Measurements from ENCODE around the gene MARVELD2. TPM values are rescaled to one million over a fixed set of nuclear protein-coding genes. Genes with fewer than 3 reads are reported as not detected.

Gene MARVELD2
- total and polyA plus RNA-seq, 2 of the 13 experiments (the other 11 are each of a cell fraction or from before 2014, with no cell fraction given), result 11.1 to 15.4 TPM

- TF ChIP-seq ZNF280D (CRISPR knock-in tag; IDR thresholded peaks at IDR 0.05) (no peak), HOXD1 (CRISPR knock-in tag; IDR thresholded peaks at IDR 0.05) (0 out of 2 replicates have a peak, but pooled peaks have one; percentile 12), MXD4 (CRISPR knock-in tag; IDR thresholded peaks at IDR 0.05) (peak; percentile 89), SALL2 (CRISPR knock-in tag; IDR thresholded peaks at IDR 0.05) (peak; percentile 84; the same call in 1 of the 2 replicates), ZNF614 (CRISPR knock-in tag; IDR thresholded peaks at IDR 0.05; ENCODE audit: borderline replicate concordance) (peak; percentile 74; the same call in 1 of the 2 replicates), NFYB (CRISPR knock-in tag; IDR thresholded peaks at IDR 0.05) (peak; percentile 13; the same call in 1 of the 2 replicates), NR2F2 (IDR thresholded peaks at IDR 0.05; ENCODE audit: borderline replicate concordance, low read depth) (no peak), DNMT1 (CRISPR knock-in tag; IDR thresholded peaks at IDR 0.05) (peak; percentile 57; the same call in 1 of the 2 replicates), HOXA9 (CRISPR knock-in tag; IDR thresholded peaks at IDR 0.05; ENCODE audit: borderline replicate concordance) (no peak), SOX13 (IDR thresholded peaks at IDR 0.05) (no peak), SOX13 (CRISPR knock-in tag; conservative IDR thresholded peaks at IDR 0.05 in 1 of 2, IDR thresholded peaks at IDR 0.05 in 1 of 2) (0 out of 4 replicates have a peak, but pooled peaks of 1 of the 2 experiments have one; percentile 49)
- TF ChIP-seq, protein P1, sequence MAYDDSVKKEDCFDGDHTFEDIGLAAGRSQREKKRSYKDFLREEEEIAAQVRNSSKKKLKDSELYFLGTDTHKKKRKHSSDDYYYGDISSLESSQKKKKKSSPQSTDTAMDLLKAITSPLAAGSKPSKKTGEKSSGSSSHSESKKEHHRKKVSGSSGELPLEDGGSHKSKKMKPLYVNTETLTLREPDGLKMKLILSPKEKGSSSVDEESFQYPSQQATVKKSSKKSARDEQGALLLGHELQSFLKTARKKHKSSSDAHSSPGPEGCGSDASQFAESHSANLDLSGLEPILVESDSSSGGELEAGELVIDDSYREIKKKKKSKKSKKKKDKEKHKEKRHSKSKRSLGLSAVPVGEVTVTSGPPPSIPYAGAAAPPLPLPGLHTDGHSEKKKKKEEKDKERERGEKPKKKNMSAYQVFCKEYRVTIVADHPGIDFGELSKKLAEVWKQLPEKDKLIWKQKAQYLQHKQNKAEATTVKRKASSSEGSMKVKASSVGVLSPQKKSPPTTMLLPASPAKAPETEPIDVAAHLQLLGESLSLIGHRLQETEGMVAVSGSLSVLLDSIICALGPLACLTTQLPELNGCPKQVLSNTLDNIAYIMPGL (CRISPR knock-in tag; IDR thresholded peaks at IDR 0.05; ENCODE audit: borderline replicate concordance in 1 of 2, low read depth in 1 of 2), result peak; percentile 87 to 96
- TF ChIP-seq, protein P2, sequence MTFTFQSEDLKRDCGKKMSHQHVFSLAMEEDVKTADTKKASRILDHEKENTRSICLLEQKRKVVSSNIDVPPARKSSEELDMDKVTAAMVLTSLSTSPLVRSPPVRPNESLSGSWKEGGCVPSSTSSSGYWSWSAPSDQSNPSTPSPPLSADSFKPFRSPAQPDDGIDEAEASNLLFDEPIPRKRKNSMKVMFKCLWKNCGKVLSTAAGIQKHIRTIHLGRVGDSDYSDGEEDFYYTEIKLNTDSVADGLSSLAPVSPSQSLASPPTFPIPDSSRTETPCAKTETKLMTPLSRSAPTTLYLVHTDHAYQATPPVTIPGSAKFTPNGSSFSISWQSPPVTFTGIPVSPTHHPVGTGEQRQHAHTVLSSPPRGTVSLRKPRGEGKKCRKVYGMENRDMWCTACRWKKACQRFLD (CRISPR knock-in tag; IDR thresholded peaks at IDR 0.05; ENCODE audit: borderline replicate concordance), result peak; percentile 22; the same call in 1 of the 2 replicates
- TF ChIP-seq, protein P3, sequence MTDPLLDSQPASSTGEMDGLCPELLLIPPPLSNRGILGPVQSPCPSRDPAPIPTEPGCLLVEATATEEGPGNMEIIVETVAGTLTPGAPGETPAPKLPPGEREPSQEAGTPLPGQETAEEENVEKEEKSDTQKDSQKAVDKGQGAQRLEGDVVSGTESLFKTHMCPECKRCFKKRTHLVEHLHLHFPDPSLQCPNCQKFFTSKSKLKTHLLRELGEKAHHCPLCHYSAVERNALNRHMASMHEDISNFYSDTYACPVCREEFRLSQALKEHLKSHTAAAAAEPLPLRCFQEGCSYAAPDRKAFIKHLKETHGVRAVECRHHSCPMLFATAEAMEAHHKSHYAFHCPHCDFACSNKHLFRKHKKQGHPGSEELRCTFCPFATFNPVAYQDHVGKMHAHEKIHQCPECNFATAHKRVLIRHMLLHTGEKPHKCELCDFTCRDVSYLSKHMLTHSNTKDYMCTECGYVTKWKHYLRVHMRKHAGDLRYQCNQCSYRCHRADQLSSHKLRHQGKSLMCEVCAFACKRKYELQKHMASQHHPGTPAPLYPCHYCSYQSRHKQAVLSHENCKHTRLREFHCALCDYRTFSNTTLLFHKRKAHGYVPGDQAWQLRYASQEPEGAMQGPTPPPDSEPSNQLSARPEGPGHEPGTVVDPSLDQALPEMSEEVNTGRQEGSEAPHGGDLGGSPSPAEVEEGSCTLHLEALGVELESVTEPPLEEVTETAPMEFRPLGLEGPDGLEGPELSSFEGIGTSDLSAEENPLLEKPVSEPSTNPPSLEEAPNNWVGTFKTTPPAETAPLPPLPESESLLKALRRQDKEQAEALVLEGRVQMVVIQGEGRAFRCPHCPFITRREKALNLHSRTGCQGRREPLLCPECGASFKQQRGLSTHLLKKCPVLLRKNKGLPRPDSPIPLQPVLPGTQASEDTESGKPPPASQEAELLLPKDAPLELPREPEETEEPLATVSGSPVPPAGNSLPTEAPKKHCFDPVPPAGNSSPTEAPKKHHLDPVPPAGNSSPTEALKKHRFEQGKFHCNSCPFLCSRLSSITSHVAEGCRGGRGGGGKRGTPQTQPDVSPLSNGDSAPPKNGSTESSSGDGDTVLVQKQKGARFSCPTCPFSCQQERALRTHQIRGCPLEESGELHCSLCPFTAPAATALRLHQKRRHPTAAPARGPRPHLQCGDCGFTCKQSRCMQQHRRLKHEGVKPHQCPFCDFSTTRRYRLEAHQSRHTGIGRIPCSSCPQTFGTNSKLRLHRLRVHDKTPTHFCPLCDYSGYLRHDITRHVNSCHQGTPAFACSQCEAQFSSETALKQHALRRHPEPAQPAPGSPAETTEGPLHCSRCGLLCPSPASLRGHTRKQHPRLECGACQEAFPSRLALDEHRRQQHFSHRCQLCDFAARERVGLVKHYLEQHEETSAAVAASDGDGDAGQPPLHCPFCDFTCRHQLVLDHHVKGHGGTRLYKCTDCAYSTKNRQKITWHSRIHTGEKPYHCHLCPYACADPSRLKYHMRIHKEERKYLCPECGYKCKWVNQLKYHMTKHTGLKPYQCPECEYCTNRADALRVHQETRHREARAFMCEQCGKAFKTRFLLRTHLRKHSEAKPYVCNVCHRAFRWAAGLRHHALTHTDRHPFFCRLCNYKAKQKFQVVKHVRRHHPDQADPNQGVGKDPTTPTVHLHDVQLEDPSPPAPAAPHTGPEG (CRISPR knock-in tag; IDR thresholded peaks at IDR 0.05), result peak; percentile 51; the same call in 1 of the 2 replicates
- TF ChIP-seq, protein P4, sequence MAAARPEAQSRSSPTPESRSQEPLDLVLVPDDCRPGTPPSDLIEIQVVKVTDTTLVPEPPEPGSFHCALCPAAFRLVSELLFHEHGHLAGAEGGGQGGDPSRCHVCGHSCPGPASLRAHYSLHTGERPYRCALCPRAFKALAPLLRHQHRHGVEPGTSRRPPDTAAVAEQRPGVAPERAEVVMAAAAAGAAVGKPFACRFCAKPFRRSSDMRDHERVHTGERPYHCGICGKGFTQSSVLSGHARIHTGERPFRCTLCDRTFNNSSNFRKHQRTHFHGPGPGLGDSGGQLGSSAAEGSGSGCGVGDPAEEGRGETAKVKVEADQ (CRISPR knock-in tag; IDR thresholded peaks at IDR 0.05; ENCODE audit: borderline replicate concordance), result peak; percentile 70; the same call in 1 of the 2 replicates
Observed at GRCh38 chr5:69492391-69492922, 77.5 kb downstream of the MARVELD2 start, which contains the start of gene OCLN (continued).

Data from HepG2 (cell line).